ENCODE results near the gene ENPP1.

Gene ENPP1

DNA sequence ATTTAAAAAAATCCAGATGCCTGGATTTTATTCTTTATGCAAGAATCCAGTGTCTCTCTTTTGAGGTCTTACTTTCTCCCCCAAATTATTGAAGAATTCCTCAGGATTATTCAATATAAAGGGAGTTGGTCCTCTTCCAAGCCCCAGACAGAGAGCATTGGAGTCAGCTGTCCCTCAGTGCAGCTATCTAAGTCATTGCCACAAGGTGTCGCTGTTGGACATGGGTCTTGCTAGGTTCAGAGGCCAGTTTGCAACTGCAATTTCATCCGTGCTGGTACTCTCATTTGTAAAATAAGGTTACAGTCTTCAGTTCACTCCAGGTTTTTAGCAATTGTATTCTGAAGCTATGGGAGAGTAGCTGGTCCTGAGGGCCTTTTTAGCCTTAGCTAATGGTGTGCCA, 115.5 kb downstream of the ENPP1 start (continued):
- TF ChIP-seq ZNF610 (tag by site-specific recombination; IDR thresholded peaks at IDR 0.05; ENCODE audit: borderline replicate concordance) (no peak), GLIS1 (tag by site-specific recombination; IDR thresholded peaks at IDR 0.05) (no peak), HOXD13 (CRISPR knock-in tag; IDR thresholded peaks at IDR 0.05; ENCODE audit: borderline replicate concordance) (no peak), ZNF366 (tag by site-specific recombination; conservative IDR thresholded peaks at IDR 0.05) (no peak), ZNF148 (tag by site-specific recombination; IDR thresholded peaks at IDR 0.05; ENCODE audit: borderline replicate concordance) (no peak), ZNF266 (tag by site-specific recombination; IDR thresholded peaks at IDR 0.05; ENCODE audit: low read depth) (no peak), ZNF660 (tag by site-specific recombination; IDR thresholded peaks at IDR 0.05) (0 out of 2 replicates have a peak, but pooled peaks have one; percentile 26), ZNF501 (tag by site-specific recombination; IDR thresholded peaks at IDR 0.05) (no peak), SP7 (tag by site-specific recombination; IDR thresholded peaks at IDR 0.05) (no peak)
- TF ChIP-seq, protein P1, sequence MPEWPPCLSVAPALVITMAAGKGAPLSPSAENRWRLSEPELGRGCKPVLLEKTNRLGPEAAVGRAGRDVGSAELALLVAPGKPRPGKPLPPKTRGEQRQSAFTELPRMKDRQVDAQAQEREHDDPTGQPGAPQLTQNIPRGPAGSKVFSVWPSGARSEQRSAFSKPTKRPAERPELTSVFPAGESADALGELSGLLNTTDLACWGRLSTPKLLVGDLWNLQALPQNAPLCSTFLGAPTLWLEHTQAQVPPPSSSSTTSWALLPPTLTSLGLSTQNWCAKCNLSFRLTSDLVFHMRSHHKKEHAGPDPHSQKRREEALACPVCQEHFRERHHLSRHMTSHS (tag by site-specific recombination; IDR thresholded peaks at IDR 0.05): no peak
- TF ChIP-seq, protein P2, sequence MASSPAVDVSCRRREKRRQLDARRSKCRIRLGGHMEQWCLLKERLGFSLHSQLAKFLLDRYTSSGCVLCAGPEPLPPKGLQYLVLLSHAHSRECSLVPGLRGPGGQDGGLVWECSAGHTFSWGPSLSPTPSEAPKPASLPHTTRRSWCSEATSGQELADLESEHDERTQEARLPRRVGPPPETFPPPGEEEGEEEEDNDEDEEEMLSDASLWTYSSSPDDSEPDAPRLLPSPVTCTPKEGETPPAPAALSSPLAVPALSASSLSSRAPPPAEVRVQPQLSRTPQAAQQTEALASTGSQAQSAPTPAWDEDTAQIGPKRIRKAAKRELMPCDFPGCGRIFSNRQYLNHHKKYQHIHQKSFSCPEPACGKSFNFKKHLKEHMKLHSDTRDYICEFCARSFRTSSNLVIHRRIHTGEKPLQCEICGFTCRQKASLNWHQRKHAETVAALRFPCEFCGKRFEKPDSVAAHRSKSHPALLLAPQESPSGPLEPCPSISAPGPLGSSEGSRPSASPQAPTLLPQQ (tag by site-specific recombination; IDR thresholded peaks at IDR 0.05): no peak

DNA sequence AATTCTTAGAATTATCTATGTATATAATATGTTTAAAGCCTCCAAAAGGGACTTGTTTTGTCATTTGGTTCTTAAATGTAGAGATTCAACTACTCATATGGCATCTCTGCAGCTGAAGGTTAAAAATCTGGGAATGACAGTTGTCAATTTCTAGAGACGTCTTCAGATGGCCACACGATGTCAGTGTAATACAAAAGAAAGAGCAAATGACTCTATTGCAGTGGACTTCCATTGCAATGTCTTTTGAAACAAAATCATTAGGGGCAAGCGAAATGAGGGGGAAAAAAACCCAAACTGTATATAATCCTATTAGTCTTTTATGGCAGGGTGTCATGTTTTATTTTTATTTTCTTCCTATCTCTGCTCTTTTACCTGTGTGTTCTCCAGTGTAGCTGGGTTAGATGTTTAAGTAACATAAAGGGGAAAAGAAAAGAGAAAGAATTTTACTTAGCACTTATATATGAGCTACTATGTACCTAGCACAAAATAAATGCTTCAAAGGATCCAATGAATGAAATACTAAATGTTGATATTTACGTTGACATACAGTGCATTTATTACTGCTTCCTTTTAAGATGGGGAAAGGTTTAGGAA, 117.2 kb downstream of the ENPP1 start:
- H3K27ac ChIP-seq (ENCODE audit: extremely low read depth, low read depth, low read length): no peak overlapping the region
- H3K4me3 ChIP-seq (ENCODE audit: low read depth, low read length): no peak overlapping the region
- ChIA-PET POLR2A (interaction anchor here (0.7 to 2.0 kb wide), 4 partner anchors 21 to 30 kb away, joined by 3 to 9 read pairs (median 3); partner anchors contain the start of gene CCN2), CTCF (interaction anchor here (0.6 to 7.1 kb wide), 101 partner anchors 9 to 1814 kb away, joined by 3 to 163 read pairs (median 5); partner anchors contain the start of genes CCN2 and MED23)
- H3K36me3 ChIP-seq (ENCODE audit: control insufficient read depth in 2 of 2, insufficient read depth in 1 of 2, low read length in 2 of 2): no peaks in the 10 kb centered on the region
- H3K4me1 ChIP-seq (ENCODE audit: control insufficient read depth, insufficient read depth, low read length): no peaks in the 10 kb centered on the region
- no peaks in the 10 kb centered on the region for H3K9me3 ChIP-seq (ENCODE audit: control insufficient read depth, insufficient read depth, low read depth, low read length)
- TF ChIP-seq ZNF510 (tag by site-specific recombination; IDR thresholded peaks at IDR 0.05; ENCODE audit: insufficient replicate concordance): no peak
- 0 out of 2 replicates have a peak, but pooled peaks have one; percentile 20 for TF ChIP-seq MEIS1 (CRISPR knock-in tag; IDR thresholded peaks at IDR 0.05; ENCODE audit: borderline replicate concordance)
- TF ChIP-seq ZNF513 (tag by site-specific recombination; IDR thresholded peaks at IDR 0.05): no peak
- no peak for TF ChIP-seq ZFP37 (tag by site-specific recombination; IDR thresholded peaks at IDR 0.05)
- TF ChIP-seq ZNF660 (tag by site-specific recombination; IDR thresholded peaks at IDR 0.05): no peak
- TF ChIP-seq PRDM4 (tag by site-specific recombination; IDR thresholded peaks at IDR 0.05): no peak
- TF ChIP-seq ZBTB8A (tag by site-specific recombination; IDR thresholded peaks at IDR 0.05): no peak
- no peak for TF ChIP-seq ZNF184 (tag by site-specific recombination; IDR thresholded peaks at IDR 0.05)
- TF ChIP-seq CTCF (tag by site-specific recombination; IDR thresholded peaks at IDR 0.05): 0 out of 2 replicates have a peak, but pooled peaks have one; percentile 24
- no peak for TF ChIP-seq ZNF280C (tag by site-specific recombination; IDR thresholded peaks at IDR 0.05)

All from HEK293 (cell line).